Activated naive CD8-positive, alpha-beta T cell (primary cell): Measurements from ENCODE around the gene CSPG4.
"Not testable (repeated sequence)": the region's sequence is repeated elsewhere in the genome, so short reads cannot be mapped to it uniquely, and the experiment has no call there.

Source experiments
- H3K27ac Mint-ChIP-seq: one replicate; pipeline ENCODE4 v1.8.0; 2021; ENCODE audit warnings: mixed read lengths
- H3K27me3 Mint-ChIP-seq: one replicate; pipeline ENCODE4 v1.8.0; 2021; ENCODE audit warnings: mixed read lengths
- H3K36me3 Mint-ChIP-seq: one replicate; pipeline ENCODE4 v1.8.0; 2021; ENCODE audit warnings: mixed read lengths
- H3K4me1 Mint-ChIP-seq: one replicate; pipeline ENCODE4 v1.8.0; 2021; ENCODE audit warnings: low read depth, mixed read lengths
- H3K4me3 Mint-ChIP-seq: one replicate; pipeline ENCODE4 v1.8.0; 2021; ENCODE audit warnings: mild to moderate bottlenecking, mixed read lengths
- H3K9me3 Mint-ChIP-seq: one replicate; pipeline ENCODE4 v1.8.0; 2021; ENCODE audit warnings: low read depth, mixed read lengths

CSPG4 gene

DNA sequence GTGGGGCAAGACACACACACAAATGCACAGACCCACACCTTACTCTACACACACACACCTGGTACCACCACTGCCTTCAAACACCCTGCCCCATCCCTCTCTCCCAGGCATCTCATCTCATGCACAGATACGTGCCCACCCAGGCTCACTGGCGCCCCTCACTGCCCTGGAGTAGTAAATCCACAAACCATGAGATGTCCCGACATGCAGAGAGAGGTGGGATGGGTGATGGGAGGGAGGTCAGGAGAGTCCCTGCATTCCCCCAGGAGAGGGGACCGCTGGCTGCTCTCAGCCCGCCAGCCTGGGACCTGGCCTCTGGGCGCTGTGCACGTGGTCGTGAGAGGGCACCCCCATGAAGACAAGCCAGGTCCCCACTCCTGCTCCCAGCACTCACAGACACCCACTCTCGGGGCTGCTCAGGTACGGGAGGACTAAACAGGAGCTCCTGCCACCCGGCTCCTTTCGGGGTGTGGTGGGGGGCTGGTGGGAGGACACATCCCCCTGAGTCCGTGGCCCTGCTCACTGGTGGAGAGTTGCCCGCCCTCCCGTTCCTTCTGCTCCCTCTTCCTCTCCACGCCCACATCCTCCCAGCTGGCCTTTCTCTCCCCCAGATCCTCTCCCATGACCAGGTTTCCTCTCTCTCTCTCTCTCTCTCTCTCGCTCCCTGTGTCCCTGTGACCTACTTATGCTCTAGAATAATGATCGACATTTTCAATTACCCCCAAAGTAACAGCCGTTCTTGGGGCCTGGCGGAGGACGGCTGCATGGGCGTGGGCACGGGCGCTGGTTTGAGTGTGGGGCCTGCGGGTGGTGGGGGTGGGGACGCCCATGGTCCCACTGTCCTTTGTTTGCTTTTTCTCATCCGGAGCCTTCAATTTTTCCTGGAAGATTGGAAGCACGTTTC is 18.9 kb upstream of the CSPG4 start:
- H3K9me3 Mint-ChIP-seq = no peaks in the 10 kb centered on the region
- no peak overlapping the region for H3K4me3 Mint-ChIP-seq
- H3K4me1 Mint-ChIP-seq = peaks cover 11% of the 10 kb centered on the region
- H3K27ac Mint-ChIP-seq = no peak overlapping the region
- H3K27me3 Mint-ChIP-seq = peaks cover 2% of the 10 kb centered on the region
- H3K36me3 Mint-ChIP-seq = no peaks in the 10 kb centered on the region

- H3K36me3 Mint-ChIP-seq, H3K27ac Mint-ChIP-seq, H3K9me3 Mint-ChIP-seq, H3K4me3 Mint-ChIP-seq, H3K27me3 Mint-ChIP-seq: not testable (repeated sequence)
- H3K4me1 Mint-ChIP-seq = peaks cover 11% of the 10 kb centered on the region
Observed at GRCh38 chr15:75730376-75731247, 18.0 kb upstream of the CSPG4 start.

- Mint-ChIP-seq H3K36me3 (no peaks in the 10 kb centered on the region), H3K27ac (no peak overlapping the region), H3K4me1 (peaks cover 11% of the 10 kb centered on the region), H3K4me3 (no peak overlapping the region), H3K9me3 (no peaks in the 10 kb centered on the region), H3K27me3 (peaks cover 2% of the 10 kb centered on the region)
Observed at GRCh38 chr15:75729326-75730069, 16.9 kb upstream of the CSPG4 start.

GRCh38 chr15:75727851-75728715 is 15.4 kb upstream of the CSPG4 start:
- no peak overlapping the region for H3K4me3 Mint-ChIP-seq
- H3K27me3 Mint-ChIP-seq = peaks cover 2% of the 10 kb centered on the region
- no peaks in the 10 kb centered on the region for H3K9me3 Mint-ChIP-seq
- H3K4me1 Mint-ChIP-seq = peaks cover 11% of the 10 kb centered on the region
- H3K36me3 Mint-ChIP-seq = no peaks in the 10 kb centered on the region
- no peak overlapping the region for H3K27ac Mint-ChIP-seq

DNA sequence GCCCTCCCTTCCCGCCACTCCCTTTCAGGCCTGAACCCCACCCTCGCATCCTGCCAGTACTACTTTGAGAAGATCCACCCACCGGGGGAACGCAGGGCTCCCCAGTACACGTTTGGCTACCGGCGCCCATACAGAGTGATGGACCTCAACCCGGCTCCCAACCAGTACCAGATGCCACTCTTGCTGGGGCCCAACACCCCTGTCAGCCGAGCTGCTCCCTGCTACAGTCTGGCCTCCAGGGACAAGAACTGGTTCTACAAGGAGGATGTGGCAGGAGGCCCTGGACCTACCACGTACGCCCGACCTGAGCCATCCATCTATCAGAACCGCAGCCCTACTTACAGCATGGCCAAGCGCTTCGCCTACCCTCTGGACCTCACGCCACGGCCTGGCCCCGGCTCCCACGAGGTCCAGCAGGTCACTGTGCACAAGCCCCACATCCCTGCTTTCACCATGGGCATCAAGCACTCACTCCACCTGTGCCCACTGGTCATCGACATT is 14.4 kb upstream of the CSPG4 start:
- no peak overlapping the region for H3K27ac Mint-ChIP-seq
- no peaks in the 10 kb centered on the region for H3K27me3 Mint-ChIP-seq
- no peak overlapping the region for H3K4me3 Mint-ChIP-seq
- H3K9me3 Mint-ChIP-seq = no peaks in the 10 kb centered on the region
- H3K4me1 Mint-ChIP-seq = peaks cover 5% of the 10 kb centered on the region
- no peaks in the 10 kb centered on the region for H3K36me3 Mint-ChIP-seq

GRCh38 chr15:75725719-75726607 is 13.3 kb upstream of the CSPG4 start:
- H3K4me1 Mint-ChIP-seq = peaks cover 3% of the 10 kb centered on the region
- no peaks in the 10 kb centered on the region for H3K36me3 Mint-ChIP-seq
- H3K9me3 Mint-ChIP-seq = no peaks in the 10 kb centered on the region
- H3K4me3 Mint-ChIP-seq = no peak overlapping the region
- H3K27ac Mint-ChIP-seq = no peak overlapping the region
- H3K27me3 Mint-ChIP-seq = peaks cover 4% of the 10 kb centered on the region

DNA sequence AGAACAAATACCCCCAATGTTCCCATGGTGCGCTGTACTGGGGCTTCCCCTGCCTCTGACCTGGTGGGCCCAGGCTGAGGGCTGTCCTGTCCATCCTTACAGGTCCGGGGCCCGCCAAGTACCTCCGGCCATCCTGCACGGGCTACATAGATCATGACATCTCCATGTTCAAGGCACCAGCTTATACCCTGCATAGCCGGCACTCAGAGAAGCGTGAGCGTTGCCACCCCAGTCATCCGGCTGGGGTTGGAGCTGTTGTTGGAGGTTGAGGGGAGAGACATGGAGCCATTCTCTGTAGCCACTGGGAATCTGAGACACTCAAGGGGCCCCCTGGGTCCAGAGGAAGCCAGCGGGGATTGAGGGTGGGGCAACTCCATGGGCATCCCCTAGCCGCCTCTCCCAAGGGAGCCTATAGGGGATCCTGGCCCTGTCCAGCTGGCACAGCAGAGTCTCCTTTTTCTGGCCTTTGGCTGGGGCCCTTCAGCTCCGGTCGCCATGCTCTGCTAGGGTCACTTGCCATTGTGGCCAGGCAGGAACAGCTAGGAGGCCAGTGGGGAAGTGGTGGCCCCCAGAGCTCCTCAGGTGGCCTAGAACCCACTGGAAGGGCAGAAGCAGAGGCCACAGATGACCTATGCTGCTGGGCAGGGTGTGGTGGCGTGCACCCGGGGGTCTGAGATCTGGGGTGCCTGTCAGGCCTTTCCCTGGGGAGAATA is 12.5 kb upstream of the CSPG4 start:
- no peak overlapping the region for H3K27ac Mint-ChIP-seq
- peaks cover 5% of the 10 kb centered on the region for H3K4me1 Mint-ChIP-seq
- no peaks in the 10 kb centered on the region for H3K9me3 Mint-ChIP-seq
- H3K4me3 Mint-ChIP-seq = no peak overlapping the region
- H3K36me3 Mint-ChIP-seq = no peaks in the 10 kb centered on the region
- peaks cover 8% of the 10 kb centered on the region for H3K27me3 Mint-ChIP-seq

- Mint-ChIP-seq H3K36me3 (no peaks in the 10 kb centered on the region), H3K9me3 (no peaks in the 10 kb centered on the region), H3K4me1 (peaks cover 5% of the 10 kb centered on the region), H3K4me3 (no peak overlapping the region), H3K27me3 (peaks cover 8% of the 10 kb centered on the region), H3K27ac (no peak overlapping the region)
Observed at GRCh38 chr15:75723847-75724660, 11.4 kb upstream of the CSPG4 start.

- Mint-ChIP-seq H3K36me3 (peaks cover 2% of the 10 kb centered on the region), H3K27ac (no peak overlapping the region)
Observed at GRCh38 chr15:75723171-75723846, 10.7 kb upstream of the CSPG4 start.

DNA sequence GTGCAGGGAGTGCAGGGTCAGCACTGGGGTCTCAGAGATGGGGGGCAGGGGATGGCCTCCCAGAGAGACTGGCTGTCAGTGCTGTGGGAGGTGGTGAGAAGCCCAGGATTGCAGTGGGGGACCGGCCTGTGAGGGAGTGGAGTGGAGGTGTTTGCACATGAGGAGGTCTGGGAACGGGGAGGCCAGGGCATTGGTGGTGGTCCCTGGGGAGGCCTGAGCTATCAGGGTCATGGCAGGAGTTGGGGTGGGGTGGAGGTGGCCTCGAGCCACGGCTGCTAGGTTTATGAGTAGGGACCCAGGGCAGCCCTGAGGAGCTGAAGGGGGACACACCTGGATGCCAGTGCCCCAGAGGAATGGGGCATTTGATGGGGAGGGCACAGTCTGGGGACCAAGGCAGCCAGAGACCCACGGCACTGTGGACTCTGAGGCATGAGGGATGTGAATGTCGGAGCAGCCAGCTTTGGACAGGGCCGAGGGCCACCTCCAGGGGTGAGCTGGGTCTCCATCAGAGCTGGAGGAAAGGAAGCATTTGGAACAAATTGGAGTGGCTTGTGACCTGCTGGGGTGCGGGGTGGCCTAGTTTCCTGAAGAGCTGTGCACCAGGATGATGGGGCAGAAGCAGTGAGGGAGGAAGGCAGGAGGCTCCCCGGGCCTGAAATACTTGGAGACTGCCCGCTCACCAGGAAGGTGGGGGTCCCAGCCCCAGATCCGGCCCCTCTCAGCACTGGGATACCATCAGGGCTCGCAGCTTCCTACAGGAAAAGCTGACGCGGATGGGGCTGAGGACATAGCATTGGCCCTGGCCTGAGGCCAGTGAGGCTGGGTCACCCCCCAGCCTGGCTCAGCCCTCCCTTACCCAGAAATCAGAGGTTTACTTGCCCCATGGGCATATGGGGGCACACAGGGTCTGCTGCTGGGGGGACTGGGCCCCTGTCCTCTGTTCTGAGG is 9.5 kb upstream of the CSPG4 start:
- H3K4me1 Mint-ChIP-seq = peaks cover 5% of the 10 kb centered on the region
- peaks cover 8% of the 10 kb centered on the region for H3K27me3 Mint-ChIP-seq
- no peaks in the 10 kb centered on the region for H3K9me3 Mint-ChIP-seq
- H3K4me3 Mint-ChIP-seq = no peak overlapping the region
- peaks cover 2% of the 10 kb centered on the region for H3K36me3 Mint-ChIP-seq
- H3K27ac Mint-ChIP-seq = no peak overlapping the region

More at GRCh38 chr15:75723171-75723846, 10.7 kb upstream of the CSPG4 start:
- Mint-ChIP-seq H3K4me1 (peaks cover 5% of the 10 kb centered on the region), H3K4me3 (no peak overlapping the region), H3K9me3 (no peaks in the 10 kb centered on the region), H3K27me3 (peaks cover 8% of the 10 kb centered on the region)

GRCh38 chr15:75721480-75721922 is 8.9 kb upstream of the CSPG4 start:
- no peak overlapping the region for H3K27ac Mint-ChIP-seq

More at GRCh38 chr15:75721480-75721922, 8.9 kb upstream of the CSPG4 start:
- Mint-ChIP-seq H3K4me1 (peaks cover 5% of the 10 kb centered on the region), H3K9me3 (no peaks in the 10 kb centered on the region), H3K36me3 (peaks cover 2% of the 10 kb centered on the region), H3K27me3 (peaks cover 8% of the 10 kb centered on the region), H3K4me3 (no peak overlapping the region)
